GM12872 (cell line): Measurements from ENCODE around the gene PCK1.

Experiments
- CTCF ChIP-seq: IDR thresholded peaks from 3 replicates; pipeline ENCODE4 v1.5.1; 2011; ENCODE audit warnings: low read depth, mild to moderate bottlenecking, low read length, moderate library complexity; ENCODE audit not compliant: insufficient read depth

The PCK1 gene

GRCh38 chr20:57601211-57601570 is 40.3 kb downstream of the PCK1 start:
- no peak for TF ChIP-seq CTCF

GRCh38 chr20:57601737-57602136 is 40.8 kb downstream of the PCK1 start:
- no peak for TF ChIP-seq CTCF

- TF ChIP-seq CTCF = no peak
Observed at GRCh38 chr20:57603120-57603519, 42.2 kb downstream of the PCK1 start.

GRCh38 chr20:57605045-57605444 is 44.1 kb downstream of the PCK1 start:
- TF ChIP-seq CTCF = no peak

- no peak for TF ChIP-seq CTCF
Observed at GRCh38 chr20:57605878-57606277, 45.0 kb downstream of the PCK1 start.

GRCh38 chr20:57608516-57608915 is 47.6 kb downstream of the PCK1 start:
- no peak for TF ChIP-seq CTCF

- no peak for TF ChIP-seq CTCF
Observed at GRCh38 chr20:57609086-57609841, 48.4 kb downstream of the PCK1 start.
